IMR-90 (cell line): ENCODE measurements around the gene SLBP.
A peak's percentile ranks its signal among the peaks of the same experiment; 100 is the strongest.

Experiments used
- MXI1 ChIP-seq: IDR thresholded peaks from 2 replicates; pipeline ENCODE4 v1.6.1; 2012; ENCODE audit warnings: low read depth, mild to moderate bottlenecking, low read length, moderate library complexity, borderline replicate concordance
- POLR2A ChIP-seq: IDR thresholded peaks from 2 replicates; pipeline ENCODE4 v1.6.1; 2012; ENCODE audit warnings: mild to moderate bottlenecking, low read depth, low read length
- RFX5 ChIP-seq: IDR thresholded peaks from 2 replicates; pipeline ENCODE4 v1.8.0; 2012; ENCODE audit warnings: low read depth, mild to moderate bottlenecking, low read length, moderate library complexity
- TF ChIP-seq, protein P1 (sequence below): conservative IDR thresholded peaks from 2 replicates; pipeline ENCODE4 v1.5.1; 2012; ENCODE audit warnings: mild to moderate bottlenecking, low read depth, low read length, improper control_type of control experiment

DNA sequence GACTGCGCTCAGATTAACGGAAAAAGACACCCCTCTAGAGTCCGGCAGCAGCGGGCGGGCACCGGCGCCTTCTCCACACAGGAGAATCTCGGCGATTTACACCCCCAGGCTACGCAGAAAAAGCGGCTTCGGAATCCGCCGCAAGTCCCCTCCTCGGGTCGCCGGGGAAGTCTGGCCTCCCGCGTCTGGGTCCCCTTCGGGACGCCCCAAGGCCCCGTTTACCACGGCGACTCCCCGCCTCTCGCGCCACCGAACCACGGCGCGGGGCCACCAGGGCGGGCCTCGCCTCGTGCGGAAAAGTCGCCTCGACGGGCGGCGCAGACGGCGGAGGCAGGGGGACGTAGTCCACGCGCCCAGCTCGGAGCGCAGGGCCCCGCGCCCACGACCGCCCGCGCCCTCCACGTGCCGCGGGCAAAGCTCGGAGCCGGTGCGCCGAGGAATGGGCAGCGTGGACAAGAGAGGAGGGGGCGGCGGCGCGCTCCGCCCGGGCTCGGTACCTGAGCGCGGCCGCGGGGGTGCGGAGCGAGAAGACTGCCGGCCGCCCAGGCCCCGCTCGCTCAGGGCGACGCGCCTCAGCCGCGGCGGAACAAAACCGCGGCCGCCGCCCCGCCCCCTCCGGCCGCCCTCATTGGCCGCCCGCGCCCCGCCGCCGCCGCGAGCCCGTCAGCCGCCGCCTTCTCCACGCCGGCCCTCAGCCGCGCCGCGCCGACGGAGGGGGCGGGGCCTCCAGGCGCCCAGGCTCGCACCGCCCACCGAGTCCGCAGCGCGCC lies 28.2 kb downstream of the SLBP start, which contains the start of gene FAM53A:
- TF ChIP-seq POLR2A = peak; percentile 81
- TF ChIP-seq, protein P1, sequence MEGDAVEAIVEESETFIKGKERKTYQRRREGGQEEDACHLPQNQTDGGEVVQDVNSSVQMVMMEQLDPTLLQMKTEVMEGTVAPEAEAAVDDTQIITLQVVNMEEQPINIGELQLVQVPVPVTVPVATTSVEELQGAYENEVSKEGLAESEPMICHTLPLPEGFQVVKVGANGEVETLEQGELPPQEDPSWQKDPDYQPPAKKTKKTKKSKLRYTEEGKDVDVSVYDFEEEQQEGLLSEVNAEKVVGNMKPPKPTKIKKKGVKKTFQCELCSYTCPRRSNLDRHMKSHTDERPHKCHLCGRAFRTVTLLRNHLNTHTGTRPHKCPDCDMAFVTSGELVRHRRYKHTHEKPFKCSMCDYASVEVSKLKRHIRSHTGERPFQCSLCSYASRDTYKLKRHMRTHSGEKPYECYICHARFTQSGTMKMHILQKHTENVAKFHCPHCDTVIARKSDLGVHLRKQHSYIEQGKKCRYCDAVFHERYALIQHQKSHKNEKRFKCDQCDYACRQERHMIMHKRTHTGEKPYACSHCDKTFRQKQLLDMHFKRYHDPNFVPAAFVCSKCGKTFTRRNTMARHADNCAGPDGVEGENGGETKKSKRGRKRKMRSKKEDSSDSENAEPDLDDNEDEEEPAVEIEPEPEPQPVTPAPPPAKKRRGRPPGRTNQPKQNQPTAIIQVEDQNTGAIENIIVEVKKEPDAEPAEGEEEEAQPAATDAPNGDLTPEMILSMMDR = no peak
- TF ChIP-seq RFX5 = no peak
- no peak; the same call in 1 of the 2 replicates for TF ChIP-seq MXI1
